WTC11 (cell line): ENCODE measurements around the gene COQ2. TPM values are rescaled to one million over a fixed set of nuclear protein-coding genes. Genes with fewer than 3 reads are reported as not detected.
"Not testable (repeated sequence)": the region's sequence is repeated elsewhere in the genome, so short reads cannot be mapped to it uniquely, and the experiment has no call there.

Experiments used
- ATAC-seq: fragments of 200-7000 bp; cut with Tn5 transposase; 2 replicates; pipeline ENCODE4 v1.10.0; 2021; ENCODE audit warnings: mild to moderate bottlenecking, moderate library complexity
- CTCF ChIA-PET: fragments of 300-600 bp; sonication (Branson Sonifier 250); formaldehyde crosslinking; loops from one replicate; lab custom pipeline; 2021; ENCODE audit warnings: antibody characterized with exemption; lab: Charles Lee
- POLR2A ChIA-PET: fragments of 350-600 bp; sonication (Branson Sonifier 250); formaldehyde crosslinking; loops from one replicate; lab custom pipeline; 2021; ENCODE audit warnings: antibody characterized with exemption; lab: Charles Lee
- DNase-seq: peaks from one replicate; pipeline ENCODE4 v3.0.0; 2021; ENCODE audit warnings: low spot score
- H3K27ac Mint-ChIP-seq: 2 replicates; pipeline ENCODE4 v1.8.0; 2021; ENCODE audit warnings: mixed read lengths
- H3K27me3 Mint-ChIP-seq: 2 replicates; pipeline ENCODE4 v1.8.0; 2021; ENCODE audit warnings: low read depth, mild to moderate bottlenecking, moderate library complexity, mixed read lengths
- H3K36me3 Mint-ChIP-seq: 2 replicates; pipeline ENCODE4 v1.8.0; 2021; ENCODE audit warnings: mixed read lengths
- H3K4me1 Mint-ChIP-seq: 2 replicates; pipeline ENCODE4 v1.8.0; 2022; ENCODE audit warnings: mixed read lengths
- H3K4me3 Mint-ChIP-seq: 2 replicates; pipeline ENCODE4 v1.8.0; 2021; ENCODE audit warnings: mild to moderate bottlenecking, moderate library complexity, mixed read lengths
- H3K9me3 Mint-ChIP-seq: 2 replicates; pipeline ENCODE4 v1.8.0; 2021; ENCODE audit warnings: mixed read lengths
- ELF4 ChIP-seq: sonication (generic); formaldehyde crosslinking; IDR thresholded peaks from 2 replicates; pipeline ENCODE4 v1.8.1; 2022; ENCODE audit warnings: low read depth, mild to moderate bottlenecking, moderate library complexity, missing genetic modification reagents
- ESRRA ChIP-seq: sonication (generic); formaldehyde crosslinking; IDR thresholded peaks from 2 replicates; pipeline ENCODE4 v1.8.1; 2022; ENCODE audit warnings: mild to moderate bottlenecking, missing genetic modification reagents, borderline replicate concordance
- ETV6 ChIP-seq: sonication (generic); formaldehyde crosslinking; IDR thresholded peaks from 2 replicates; pipeline ENCODE4 v1.8.1; 2022; ENCODE audit warnings: mild to moderate bottlenecking, missing genetic modification reagents
- FOXP4 ChIP-seq: sonication (generic); formaldehyde crosslinking; IDR thresholded peaks from 2 replicates; pipeline ENCODE4 v1.8.0; 2022; ENCODE audit warnings: mild to moderate bottlenecking, missing genetic modification reagents
- GTF2I ChIP-seq: fragments of 250-450 bp; sonication (Bioruptor Pico); conservative IDR thresholded peaks from 2 replicates; pipeline ENCODE4 v1.4.0; 2021; ENCODE audit warnings: mild to moderate bottlenecking
- MYBL2 ChIP-seq: sonication (generic); formaldehyde crosslinking; IDR thresholded peaks from 2 replicates; pipeline ENCODE4 v1.8.1; 2023; ENCODE audit warnings: mild to moderate bottlenecking, moderate library complexity, missing genetic modification reagents
- PREB ChIP-seq: sonication (generic); formaldehyde crosslinking; IDR thresholded peaks from 2 replicates; pipeline ENCODE4 v1.8.1; 2022; ENCODE audit warnings: mild to moderate bottlenecking, missing genetic modification reagents, moderate library complexity, borderline replicate concordance
- RORB ChIP-seq: fragments of 250-450 bp; sonication (Bioruptor Pico); IDR thresholded peaks from 2 replicates; pipeline ENCODE4 v1.9.0; 2021; ENCODE audit warnings: mild to moderate bottlenecking
- TEAD1 ChIP-seq: sonication (generic); formaldehyde crosslinking; IDR thresholded peaks from 2 replicates; pipeline ENCODE4 v1.8.0; 2022; ENCODE audit warnings: mild to moderate bottlenecking, missing genetic modification reagents
- ZNF263 ChIP-seq: sonication (generic); formaldehyde crosslinking; IDR thresholded peaks from 2 replicates; pipeline ENCODE4 v1.8.1; 2022; ENCODE audit warnings: low read depth, mild to moderate bottlenecking, moderate library complexity, missing genetic modification reagents
- ZNF396 ChIP-seq: fragments of 250-450 bp; sonication (Bioruptor Pico); IDR thresholded peaks from 2 replicates; pipeline ENCODE4 v1.8.0; 2021; ENCODE audit warnings: mild to moderate bottlenecking, moderate library complexity, borderline replicate concordance
- ZNF416 ChIP-seq: fragments of 250-450 bp; sonication (Bioruptor Pico); IDR thresholded peaks from 2 replicates; pipeline ENCODE4 v1.9.0; 2021; ENCODE audit warnings: mild to moderate bottlenecking, inconsistent platforms
- total RNA-seq: library from RNA; stranded (reverse); gene quantifications from 3 replicates; pipeline ENCODE4 v1.2.3, GENCODE V29; 2021
- TF ChIP-seq, protein P1 (sequence below): sonication (generic); formaldehyde crosslinking; IDR thresholded peaks from 2 replicates; pipeline ENCODE4 v1.8.1; 2023; ENCODE audit warnings: mild to moderate bottlenecking, missing genetic modification reagents, borderline replicate concordance
- TF ChIP-seq, protein P2 (sequence below): sonication (generic); formaldehyde crosslinking; IDR thresholded peaks from 2 replicates; pipeline ENCODE4 v1.8.1; 2022; ENCODE audit warnings: low read depth, missing genetic modification reagents, borderline replicate concordance
- TF ChIP-seq, protein P3 (sequence below): sonication (generic); formaldehyde crosslinking; IDR thresholded peaks from 2 replicates; pipeline ENCODE4 v1.8.0; 2022; ENCODE audit warnings: mild to moderate bottlenecking, missing genetic modification reagents
- TF ChIP-seq, protein P4 (sequence below): sonication (generic); formaldehyde crosslinking; IDR thresholded peaks from 2 replicates; pipeline ENCODE4 v1.8.0; 2022; ENCODE audit warnings: mild to moderate bottlenecking, missing genetic modification reagents
- TF ChIP-seq, protein P5 (sequence below): sonication (generic); formaldehyde crosslinking; conservative IDR thresholded peaks from 2 replicates; pipeline ENCODE4 v1.8.1; 2023; ENCODE audit warnings: mild to moderate bottlenecking, low read depth, missing genetic modification reagents, moderate library complexity
- TF ChIP-seq, protein P6 (sequence below): fragments of 250-450 bp; sonication (Bioruptor Pico); IDR thresholded peaks from 2 replicates; pipeline ENCODE4 v1.9.0; 2021; ENCODE audit warnings: mild to moderate bottlenecking

COQ2 gene
- total RNA-seq, 1 experiment from 2014 or later = 21.6 TPM

GRCh38 chr4:83326546-83326945 is 41.9 kb upstream of the COQ2 start (continued):
- TF ChIP-seq MYBL2 (no peak), ZNF416 (CRISPR knock-in tag) (no peak)

DNA sequence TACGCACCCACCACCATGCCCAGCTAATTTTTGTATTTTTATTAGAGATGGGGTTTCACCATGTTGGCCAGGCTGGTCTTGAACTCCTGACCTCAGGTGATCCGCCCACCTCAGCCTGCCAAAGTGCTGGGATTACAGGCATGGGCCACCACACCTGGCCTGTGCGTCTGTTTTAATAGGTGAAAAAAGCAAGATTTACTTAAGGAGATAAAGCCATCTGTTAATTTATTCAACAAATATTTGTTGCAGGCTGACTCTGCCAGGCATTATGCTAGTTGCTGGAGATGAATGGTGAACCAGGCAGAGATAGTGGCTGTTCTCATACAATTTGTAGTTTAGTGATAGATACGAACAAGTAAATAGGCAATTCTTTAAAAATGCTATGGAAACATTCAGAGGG is 40.7 kb upstream of the COQ2 start:
- not testable (repeated sequence) for H3K4me1 Mint-ChIP-seq, H3K27ac Mint-ChIP-seq
- CTCF ChIA-PET = interaction anchor here (0.5 kb wide), 1 partner anchor 99 kb away, joined by 4 read pairs; no protein-coding TSS in a partner anchor

GRCh38 chr4:83323136-83323535 is 38.5 kb upstream of the COQ2 start:
- Mint-ChIP-seq H3K27me3 (no peaks in the 10 kb centered on the region; the same call in 1 of the 2 replicates), H3K9me3 (no peaks in the 10 kb centered on the region), H3K4me3 (no peak overlapping the region), H3K36me3 (no peaks in the 10 kb centered on the region), H3K27ac (no peak overlapping the region), H3K4me1 (no peaks in the 10 kb centered on the region)
- CTCF ChIA-PET = no interaction called here
- DNase-seq (no peak), ATAC-seq (no peak)
- POLR2A ChIA-PET = no interaction called here
- TF ChIP-seq ESRRA (CRISPR knock-in tag) (no peak), ELF4 (no peak), ETV6 (no peak), RORB (CRISPR knock-in tag) (no peak), ZNF396 (CRISPR knock-in tag) (no peak), TEAD1 (CRISPR knock-in tag) (no peak), ZNF263 (CRISPR knock-in tag) (no peak), GTF2I (CRISPR knock-in tag) (no peak), PREB (no peak), FOXP4 (CRISPR knock-in tag) (no peak)
- TF ChIP-seq, protein P1, sequence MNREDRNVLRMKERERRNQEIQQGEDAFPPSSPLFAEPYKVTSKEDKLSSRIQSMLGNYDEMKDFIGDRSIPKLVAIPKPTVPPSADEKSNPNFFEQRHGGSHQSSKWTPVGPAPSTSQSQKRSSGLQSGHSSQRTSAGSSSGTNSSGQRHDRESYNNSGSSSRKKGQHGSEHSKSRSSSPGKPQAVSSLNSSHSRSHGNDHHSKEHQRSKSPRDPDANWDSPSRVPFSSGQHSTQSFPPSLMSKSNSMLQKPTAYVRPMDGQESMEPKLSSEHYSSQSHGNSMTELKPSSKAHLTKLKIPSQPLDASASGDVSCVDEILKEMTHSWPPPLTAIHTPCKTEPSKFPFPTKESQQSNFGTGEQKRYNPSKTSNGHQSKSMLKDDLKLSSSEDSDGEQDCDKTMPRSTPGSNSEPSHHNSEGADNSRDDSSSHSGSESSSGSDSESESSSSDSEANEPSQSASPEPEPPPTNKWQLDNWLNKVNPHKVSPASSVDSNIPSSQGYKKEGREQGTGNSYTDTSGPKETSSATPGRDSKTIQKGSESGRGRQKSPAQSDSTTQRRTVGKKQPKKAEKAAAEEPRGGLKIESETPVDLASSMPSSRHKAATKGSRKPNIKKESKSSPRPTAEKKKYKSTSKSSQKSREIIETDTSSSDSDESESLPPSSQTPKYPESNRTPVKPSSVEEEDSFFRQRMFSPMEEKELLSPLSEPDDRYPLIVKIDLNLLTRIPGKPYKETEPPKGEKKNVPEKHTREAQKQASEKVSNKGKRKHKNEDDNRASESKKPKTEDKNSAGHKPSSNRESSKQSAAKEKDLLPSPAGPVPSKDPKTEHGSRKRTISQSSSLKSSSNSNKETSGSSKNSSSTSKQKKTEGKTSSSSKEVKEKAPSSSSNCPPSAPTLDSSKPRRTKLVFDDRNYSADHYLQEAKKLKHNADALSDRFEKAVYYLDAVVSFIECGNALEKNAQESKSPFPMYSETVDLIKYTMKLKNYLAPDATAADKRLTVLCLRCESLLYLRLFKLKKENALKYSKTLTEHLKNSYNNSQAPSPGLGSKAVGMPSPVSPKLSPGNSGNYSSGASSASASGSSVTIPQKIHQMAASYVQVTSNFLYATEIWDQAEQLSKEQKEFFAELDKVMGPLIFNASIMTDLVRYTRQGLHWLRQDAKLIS (CRISPR knock-in tag) = no peak
- TF ChIP-seq, protein P2, sequence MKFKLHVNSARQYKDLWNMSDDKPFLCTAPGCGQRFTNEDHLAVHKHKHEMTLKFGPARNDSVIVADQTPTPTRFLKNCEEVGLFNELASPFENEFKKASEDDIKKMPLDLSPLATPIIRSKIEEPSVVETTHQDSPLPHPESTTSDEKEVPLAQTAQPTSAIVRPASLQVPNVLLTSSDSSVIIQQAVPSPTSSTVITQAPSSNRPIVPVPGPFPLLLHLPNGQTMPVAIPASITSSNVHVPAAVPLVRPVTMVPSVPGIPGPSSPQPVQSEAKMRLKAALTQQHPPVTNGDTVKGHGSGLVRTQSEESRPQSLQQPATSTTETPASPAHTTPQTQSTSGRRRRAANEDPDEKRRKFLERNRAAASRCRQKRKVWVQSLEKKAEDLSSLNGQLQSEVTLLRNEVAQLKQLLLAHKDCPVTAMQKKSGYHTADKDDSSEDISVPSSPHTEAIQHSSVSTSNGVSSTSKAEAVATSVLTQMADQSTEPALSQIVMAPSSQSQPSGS = no peak
- TF ChIP-seq, protein P3, sequence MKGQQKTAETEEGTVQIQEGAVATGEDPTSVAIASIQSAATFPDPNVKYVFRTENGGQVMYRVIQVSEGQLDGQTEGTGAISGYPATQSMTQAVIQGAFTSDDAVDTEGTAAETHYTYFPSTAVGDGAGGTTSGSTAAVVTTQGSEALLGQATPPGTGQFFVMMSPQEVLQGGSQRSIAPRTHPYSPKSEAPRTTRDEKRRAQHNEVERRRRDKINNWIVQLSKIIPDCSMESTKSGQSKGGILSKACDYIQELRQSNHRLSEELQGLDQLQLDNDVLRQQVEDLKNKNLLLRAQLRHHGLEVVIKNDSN (CRISPR knock-in tag) = no peak
- TF ChIP-seq, protein P4, sequence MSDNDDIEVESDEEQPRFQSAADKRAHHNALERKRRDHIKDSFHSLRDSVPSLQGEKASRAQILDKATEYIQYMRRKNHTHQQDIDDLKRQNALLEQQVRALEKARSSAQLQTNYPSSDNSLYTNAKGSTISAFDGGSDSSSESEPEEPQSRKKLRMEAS (CRISPR knock-in tag) = no peak
- TF ChIP-seq, protein P5, sequence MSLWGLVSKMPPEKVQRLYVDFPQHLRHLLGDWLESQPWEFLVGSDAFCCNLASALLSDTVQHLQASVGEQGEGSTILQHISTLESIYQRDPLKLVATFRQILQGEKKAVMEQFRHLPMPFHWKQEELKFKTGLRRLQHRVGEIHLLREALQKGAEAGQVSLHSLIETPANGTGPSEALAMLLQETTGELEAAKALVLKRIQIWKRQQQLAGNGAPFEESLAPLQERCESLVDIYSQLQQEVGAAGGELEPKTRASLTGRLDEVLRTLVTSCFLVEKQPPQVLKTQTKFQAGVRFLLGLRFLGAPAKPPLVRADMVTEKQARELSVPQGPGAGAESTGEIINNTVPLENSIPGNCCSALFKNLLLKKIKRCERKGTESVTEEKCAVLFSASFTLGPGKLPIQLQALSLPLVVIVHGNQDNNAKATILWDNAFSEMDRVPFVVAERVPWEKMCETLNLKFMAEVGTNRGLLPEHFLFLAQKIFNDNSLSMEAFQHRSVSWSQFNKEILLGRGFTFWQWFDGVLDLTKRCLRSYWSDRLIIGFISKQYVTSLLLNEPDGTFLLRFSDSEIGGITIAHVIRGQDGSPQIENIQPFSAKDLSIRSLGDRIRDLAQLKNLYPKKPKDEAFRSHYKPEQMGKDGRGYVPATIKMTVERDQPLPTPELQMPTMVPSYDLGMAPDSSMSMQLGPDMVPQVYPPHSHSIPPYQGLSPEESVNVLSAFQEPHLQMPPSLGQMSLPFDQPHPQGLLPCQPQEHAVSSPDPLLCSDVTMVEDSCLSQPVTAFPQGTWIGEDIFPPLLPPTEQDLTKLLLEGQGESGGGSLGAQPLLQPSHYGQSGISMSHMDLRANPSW (CRISPR knock-in tag) = no peak
- TF ChIP-seq, protein P6, sequence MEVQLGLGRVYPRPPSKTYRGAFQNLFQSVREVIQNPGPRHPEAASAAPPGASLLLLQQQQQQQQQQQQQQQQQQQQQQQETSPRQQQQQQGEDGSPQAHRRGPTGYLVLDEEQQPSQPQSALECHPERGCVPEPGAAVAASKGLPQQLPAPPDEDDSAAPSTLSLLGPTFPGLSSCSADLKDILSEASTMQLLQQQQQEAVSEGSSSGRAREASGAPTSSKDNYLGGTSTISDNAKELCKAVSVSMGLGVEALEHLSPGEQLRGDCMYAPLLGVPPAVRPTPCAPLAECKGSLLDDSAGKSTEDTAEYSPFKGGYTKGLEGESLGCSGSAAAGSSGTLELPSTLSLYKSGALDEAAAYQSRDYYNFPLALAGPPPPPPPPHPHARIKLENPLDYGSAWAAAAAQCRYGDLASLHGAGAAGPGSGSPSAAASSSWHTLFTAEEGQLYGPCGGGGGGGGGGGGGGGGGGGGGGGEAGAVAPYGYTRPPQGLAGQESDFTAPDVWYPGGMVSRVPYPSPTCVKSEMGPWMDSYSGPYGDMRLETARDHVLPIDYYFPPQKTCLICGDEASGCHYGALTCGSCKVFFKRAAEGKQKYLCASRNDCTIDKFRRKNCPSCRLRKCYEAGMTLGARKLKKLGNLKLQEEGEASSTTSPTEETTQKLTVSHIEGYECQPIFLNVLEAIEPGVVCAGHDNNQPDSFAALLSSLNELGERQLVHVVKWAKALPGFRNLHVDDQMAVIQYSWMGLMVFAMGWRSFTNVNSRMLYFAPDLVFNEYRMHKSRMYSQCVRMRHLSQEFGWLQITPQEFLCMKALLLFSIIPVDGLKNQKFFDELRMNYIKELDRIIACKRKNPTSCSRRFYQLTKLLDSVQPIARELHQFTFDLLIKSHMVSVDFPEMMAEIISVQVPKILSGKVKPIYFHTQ (CRISPR knock-in tag) = no peak

More for the DNA sequence above, 40.7 kb upstream of the COQ2 start:
- H3K4me3 Mint-ChIP-seq, ATAC-seq, H3K27me3 Mint-ChIP-seq, H3K9me3 Mint-ChIP-seq, H3K36me3 Mint-ChIP-seq, DNase-seq: not testable (repeated sequence)
- POLR2A ChIA-PET = interaction anchor here (0.6 kb wide), 1 partner anchor 91 kb away, joined by 3 read pairs; no protein-coding TSS in a partner anchor
